HG03457 (cell line): ENCODE results near the gene FGGY.
A peak's percentile ranks its signal among the peaks of the same experiment; 100 is the strongest.
"Not testable (repeated sequence)": the region's sequence is repeated elsewhere in the genome, so short reads cannot be mapped to it uniquely, and the experiment has no call there.

Source experiments
- ATAC-seq: cut with Tn5 transposase; IDR thresholded peaks from one replicate; pipeline ENCODE4 v1.9.1; 2021; ENCODE audit warnings: moderate number of reproducible peaks; ENCODE audit not compliant: unreplicated experiment

The FGGY gene

DNA sequence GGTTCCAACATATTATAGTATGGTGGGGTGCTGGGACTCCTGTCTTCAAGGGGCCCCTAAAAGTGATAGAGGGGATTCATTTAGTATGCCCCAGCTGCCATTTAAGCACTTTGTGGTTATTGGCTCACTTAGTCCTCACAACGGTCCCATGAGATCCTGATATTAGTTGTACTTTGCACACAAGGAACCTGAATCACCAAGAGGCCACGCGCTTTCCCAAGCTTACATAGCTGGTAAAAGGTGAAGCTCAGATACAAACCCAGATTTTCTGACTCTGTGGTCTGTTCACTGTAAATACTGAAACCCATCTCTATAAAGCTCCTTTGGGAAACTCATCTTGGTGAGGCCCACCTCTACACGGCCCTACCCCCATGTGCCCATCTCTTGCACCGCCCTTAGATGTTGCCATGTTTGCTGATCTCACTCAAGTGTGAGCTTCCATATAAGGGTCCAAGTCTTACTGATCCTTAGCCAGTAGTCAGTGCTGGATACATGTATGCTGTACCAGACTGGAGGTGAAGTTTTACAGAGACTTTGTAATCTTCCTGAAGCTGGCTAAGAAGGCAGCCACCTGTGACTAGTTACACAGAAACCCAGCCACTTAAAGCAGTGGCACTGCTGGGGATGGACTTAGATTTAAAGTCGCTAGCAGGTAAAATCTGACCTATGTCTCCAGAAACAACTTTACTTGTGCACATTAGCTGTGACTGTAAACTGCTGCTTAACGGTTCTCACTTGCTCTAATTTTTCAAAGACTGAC, 393.5 kb downstream of the FGGY start:
- ATAC-seq, result no peak

DNA sequence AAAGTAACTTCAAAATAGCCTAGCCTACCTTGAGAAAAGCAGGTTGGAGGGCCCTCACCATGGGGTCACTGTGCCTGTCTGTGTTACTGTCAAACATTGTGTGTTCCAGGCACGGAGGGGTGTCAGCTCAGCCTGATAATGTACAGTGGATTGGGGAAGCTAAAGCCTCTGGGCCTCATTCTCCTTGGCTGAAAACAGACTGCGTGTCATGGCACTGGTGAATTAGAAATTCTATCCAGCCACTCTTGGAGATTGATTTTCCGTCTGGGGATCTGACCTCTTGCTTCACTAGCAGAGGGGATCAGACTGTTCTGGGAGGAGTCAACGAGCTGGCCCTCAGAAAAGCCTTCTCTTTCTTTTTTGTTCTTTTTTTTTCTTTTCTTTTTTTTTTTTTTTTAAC, 394.4 kb downstream of the FGGY start:
- ATAC-seq, result no peak

GRCh38 chr1:59692591-59692990, 395.7 kb downstream of the FGGY start:
- ATAC-seq, result no peak

DNA sequence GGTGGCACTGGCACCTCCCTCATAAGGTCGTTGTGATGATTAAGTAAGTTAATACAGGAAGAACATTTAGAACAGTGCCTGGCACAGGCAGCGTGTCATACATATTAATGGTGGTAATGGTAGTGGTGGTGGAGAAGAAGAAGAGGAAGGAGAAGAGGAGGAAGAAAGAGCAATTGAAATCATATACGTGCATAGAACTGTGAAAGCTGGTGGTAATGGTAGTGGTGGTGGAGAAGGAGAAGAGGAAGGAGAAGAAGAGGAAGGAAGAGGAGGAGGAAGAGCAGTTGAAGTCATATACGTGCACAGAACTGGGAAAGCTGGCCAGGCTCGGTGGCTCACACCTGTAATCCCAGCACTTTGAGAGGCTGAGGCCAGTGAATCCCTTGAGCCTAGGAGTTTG, 396.5 kb downstream of the FGGY start:
- ATAC-seq, result no peak

GRCh38 chr1:59695252-59695651, 398.4 kb downstream of the FGGY start:
- ATAC-seq, result no peak

DNA sequence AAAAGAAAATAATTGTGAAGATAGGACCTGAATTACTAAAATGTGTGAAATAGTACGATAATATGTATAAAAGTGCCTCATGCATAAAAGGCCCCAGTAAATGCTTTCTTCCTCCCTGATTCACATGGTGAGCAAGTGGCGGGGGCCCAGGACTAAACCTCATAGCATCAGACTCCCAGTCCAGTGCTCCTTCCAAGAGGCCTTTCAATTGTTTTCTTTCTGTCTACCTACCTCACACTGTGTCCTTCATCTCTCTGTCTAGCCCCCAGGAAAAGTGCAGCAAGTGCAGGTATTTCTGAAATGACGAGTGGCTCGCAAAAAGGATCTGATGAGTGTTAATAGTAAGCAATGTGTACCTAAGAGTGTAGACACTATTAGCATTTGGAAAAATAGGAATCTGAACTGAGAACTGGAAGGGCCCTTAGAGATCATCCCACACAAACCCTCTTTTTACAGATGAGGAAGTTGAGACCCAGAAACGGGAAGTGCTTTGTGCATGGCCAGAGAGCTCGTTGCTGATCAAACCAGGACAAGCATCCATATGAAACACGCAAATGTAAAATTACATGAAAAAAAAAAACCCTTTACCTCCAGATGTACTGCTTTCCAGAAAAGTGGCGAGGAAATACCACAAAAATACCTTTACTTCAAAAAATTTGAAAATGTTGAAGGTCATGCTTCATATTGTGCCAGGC, 399.7 kb downstream of the FGGY start:
- ATAC-seq, result peak; percentile 22

- peak; percentile 58 for ATAC-seq
These were observed 400.4 kb downstream of the FGGY start for GRCh38 chr1:59697150-59697800.

DNA sequence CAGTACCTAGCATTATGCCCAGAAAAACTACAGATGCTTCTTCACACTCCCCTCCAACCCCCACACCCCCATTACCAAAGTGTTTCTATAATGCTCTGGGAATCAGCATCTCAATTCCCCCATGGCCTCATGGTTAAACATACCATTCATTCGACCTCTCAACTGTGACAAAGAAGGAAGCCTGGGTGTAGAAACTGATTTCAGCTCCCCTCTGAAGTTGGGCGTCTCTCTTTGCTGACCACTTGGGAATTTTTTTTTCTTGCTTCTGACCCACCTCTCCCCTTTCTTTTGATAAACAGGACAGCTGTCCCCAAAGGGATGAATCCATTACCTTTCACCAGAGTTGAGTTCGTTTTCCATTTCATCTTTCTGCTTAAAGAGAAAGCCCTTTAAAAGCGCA, 401.5 kb downstream of the FGGY start:
- no peak for ATAC-seq

- ATAC-seq, result no peak
These were observed 402.4 kb downstream of the FGGY start for GRCh38 chr1:59699227-59699847.

DNA sequence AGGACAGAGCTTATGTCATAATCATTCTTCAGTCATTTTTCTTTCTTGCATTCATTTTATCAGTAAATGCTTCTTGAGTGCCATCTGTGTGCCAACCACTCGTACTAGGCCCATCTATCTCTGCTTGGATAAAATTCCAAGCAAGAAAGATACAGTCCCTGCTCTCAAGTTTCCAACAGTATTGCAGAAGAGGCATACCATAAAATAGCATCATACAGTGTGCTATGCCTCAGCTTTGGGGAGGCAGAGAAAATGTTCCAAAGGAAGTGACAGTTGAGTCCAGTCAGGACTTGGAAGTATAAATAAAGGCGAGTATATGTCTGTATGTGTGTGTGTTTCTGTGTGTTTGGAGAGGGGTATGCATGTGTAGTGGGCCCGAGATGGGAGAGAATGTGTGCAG, 404.5 kb downstream of the FGGY start:
- no peak for ATAC-seq

GRCh38 chr1:59703226-59703917, 406.5 kb downstream of the FGGY start:
- no peak for ATAC-seq

DNA sequence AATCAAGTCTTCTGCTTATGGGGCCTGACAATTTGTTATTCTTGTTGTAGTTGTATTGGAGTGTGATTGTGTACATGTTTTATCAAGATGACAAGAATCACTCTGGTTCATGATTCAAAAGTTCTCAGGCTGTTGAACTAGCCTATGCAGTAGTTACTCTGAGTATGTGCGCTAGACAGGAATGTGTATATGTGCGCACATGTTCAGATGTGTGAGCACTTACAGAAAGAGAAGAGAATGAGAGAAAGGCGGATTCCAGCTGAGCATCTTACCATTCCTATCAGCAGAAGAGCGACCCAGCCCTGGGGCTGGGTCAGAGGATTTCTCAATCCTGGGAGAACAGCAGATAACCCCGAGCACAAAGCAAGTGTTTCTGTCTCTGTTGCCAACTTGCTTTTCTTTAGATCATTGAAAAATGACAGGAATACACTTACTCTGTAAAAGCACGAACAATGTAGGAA, 407.1 kb downstream of the FGGY start:
- no peak for ATAC-seq

DNA sequence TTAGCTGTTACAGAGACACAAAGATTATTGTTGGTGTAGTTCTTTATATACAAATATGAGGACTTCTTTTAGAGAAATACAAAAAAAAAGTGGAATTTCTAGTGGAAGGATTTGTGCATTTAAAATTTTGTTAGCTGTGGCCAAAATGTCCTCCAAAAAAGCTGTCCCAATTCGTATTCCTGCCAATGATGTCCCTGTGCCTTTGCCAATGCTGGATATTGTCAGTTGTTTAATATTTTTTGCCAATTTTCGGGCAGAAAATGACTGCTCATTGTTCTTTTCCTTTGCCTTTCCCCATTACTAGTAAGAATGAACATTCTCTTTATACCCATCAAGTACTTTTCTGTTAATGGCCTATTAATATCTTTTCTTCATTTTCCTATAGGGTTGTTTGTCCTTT, 407.8 kb downstream of the FGGY start:
- no peak for ATAC-seq

DNA sequence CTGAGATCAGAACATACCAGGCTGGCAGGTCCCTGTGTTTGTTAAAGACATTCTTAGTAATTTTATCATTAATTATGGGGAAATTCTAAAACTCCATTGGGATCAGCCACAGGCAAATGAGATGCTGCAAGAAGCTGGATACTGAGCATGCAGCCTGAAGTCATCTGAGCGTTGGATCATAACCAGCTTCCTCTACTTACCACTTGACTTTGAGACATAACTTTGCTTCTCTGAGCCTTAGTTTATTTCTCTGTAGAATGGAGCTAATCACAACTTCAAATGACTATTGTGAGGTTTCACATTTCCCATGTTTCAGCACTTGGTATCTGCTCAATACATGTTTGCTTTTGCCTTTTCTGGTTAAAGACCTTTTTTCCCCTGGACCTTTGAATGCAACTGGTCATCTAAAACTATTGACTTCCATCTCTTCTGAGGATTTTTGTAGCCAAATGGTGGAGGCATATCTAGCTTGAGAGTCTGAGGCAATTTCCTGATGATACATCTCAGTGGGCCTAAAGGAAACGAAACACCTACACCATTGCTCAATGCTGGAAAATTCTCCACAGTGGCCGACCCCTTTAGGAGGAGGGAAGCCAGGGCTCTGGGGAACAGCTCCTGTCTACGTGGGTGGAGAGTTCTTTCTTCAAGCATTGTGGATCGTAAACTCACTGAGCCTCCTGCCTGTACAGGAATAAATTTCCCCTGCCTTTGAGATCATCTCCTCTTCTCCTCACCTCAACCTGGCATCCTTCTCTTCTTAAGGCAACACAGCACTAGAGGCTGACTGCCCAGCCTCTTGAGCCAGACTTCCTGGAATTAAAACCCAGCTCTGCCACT, 408.8 kb downstream of the FGGY start:
- ATAC-seq, result no peak

GRCh38 chr1:59706303-59706599, 409.4 kb downstream of the FGGY start:
- no peak for ATAC-seq

- no peak for ATAC-seq
These were observed 410.4 kb downstream of the FGGY start for GRCh38 chr1:59707178-59707791.

- ATAC-seq, result no peak
These were observed 412.4 kb downstream of the FGGY start for GRCh38 chr1:59709333-59709732.

- ATAC-seq, result not testable (repeated sequence)
These were observed 414.0 kb downstream of the FGGY start for GRCh38 chr1:59710920-59711319.

GRCh38 chr1:59714219-59714618, 417.3 kb downstream of the FGGY start:
- ATAC-seq, result no peak

GRCh38 chr1:59714966-59715365, 418.1 kb downstream of the FGGY start:
- ATAC-seq, result no peak
